GM21447 (cell line): ENCODE data around the gene KCNQ4.

ENCODE experiments used
- ATAC-seq: cut with Tn5 transposase; IDR thresholded peaks from one replicate; pipeline ENCODE4 v1.9.1; 2021; ENCODE audit not compliant: unreplicated experiment

Gene KCNQ4

DNA sequence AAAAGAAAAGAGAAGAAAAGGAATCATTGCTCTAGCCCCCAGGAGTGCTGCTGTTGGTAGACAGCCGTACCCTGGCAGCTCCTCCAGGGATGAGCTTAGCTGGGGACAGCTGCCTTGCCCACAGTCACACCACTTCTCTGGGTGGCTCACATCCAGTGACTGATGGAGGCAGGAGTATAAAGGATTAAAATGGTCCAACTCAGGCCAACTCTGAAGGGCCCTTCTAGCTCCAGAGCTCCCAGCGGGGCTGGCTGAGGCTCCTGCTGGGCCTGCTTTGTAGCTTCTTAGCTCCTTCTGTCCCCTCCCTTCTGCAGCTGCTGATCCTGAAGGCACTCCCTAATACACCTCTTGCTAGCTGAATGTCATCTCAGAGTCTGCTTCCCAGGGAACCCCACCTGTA is 74.2 kb downstream of the KCNQ4 start:
- ATAC-seq = no peak

DNA sequence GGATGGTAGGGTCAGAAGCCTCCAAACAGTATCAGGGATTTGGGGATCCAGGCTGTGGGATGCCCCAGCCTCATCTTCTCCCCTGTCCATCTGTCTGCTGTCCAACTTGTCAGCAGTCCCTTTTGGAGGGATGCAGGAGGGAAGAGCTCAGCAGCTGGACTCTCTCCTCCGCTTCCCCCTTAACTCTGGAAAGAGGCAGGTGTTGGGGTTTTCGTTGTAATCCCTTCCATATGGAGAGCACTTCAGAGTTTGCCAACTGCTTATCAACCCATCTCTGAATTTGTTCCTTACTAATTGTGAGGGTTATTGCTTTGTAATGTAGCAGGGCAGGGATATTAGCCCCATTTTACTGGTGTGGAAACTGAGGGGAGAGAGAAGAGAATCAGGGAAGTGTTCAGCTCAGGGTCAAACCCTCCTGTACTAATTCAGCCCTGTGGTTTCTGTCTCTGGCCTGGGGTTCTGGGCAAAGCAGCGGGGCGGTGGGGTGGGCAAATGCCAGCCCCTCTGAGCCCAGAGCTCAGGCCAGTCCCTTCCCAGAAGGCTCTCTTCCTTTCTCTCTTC is 75.3 kb downstream of the KCNQ4 start:
- no peak for ATAC-seq

DNA sequence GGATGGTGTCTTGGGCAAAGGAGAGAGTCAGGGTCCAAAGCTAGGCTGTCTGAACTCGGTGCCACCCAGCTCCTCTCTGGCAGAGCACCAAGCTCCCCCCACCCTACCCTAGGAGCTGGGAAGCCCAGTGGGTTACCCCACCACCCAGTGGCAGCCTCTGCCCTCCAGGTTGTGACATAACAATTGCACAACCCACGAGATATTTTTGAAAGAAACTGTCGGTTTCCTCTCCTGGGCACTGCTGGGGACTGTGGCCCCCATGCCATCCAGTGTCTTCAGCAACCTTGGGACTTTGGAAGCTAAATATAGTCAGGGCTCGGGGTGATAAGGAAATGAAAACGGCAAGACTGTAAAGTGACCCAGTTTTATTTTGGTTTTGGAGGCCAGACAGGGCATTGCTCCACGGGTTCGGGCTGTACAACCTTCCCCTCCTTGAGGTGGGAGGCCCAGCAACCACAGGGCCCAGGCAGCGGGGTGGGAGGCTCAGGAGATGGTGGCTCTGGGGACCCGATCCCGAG is 77.2 kb downstream of the KCNQ4 start:
- ATAC-seq = no peak

DNA sequence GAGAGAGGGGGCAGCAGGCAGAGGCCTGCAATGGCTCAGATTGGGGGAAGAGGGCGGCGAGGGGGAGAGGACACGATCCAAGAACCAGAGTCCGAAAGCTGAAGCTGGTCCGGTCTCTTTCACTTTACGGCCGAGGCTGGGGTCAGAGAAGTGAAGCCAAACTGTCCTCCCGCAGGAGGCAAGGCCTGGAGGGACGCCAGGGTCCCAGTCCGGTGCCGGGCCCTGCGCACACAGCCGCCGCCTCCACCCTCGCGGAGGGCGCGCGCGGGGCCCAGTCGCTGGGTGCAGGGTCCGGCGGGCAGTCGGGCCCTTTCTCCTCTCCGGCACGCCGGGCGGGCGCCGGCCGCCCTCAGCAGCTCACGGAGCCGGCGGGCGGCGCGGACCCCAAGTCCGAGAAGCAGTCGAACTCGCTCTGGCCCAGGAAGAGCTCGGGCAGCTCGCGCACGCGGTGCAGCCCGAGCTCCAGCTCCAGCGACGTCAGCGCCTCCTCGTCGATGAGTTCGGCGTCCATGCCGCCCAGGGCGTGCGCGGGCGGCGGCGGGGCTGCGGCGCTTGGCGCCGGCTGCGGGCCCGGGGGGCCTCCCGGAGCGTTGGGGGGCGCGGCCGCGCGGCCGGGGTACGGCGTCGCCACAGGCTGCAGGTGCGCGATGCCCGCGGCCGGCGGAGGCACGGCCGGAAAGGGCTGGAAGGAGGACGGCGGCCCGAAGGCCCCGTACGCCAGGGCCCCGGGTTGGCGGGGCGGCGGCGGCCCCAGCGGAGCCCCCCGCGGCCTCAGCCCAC is 77.8 kb downstream of the KCNQ4 start:
- no peak for ATAC-seq

DNA sequence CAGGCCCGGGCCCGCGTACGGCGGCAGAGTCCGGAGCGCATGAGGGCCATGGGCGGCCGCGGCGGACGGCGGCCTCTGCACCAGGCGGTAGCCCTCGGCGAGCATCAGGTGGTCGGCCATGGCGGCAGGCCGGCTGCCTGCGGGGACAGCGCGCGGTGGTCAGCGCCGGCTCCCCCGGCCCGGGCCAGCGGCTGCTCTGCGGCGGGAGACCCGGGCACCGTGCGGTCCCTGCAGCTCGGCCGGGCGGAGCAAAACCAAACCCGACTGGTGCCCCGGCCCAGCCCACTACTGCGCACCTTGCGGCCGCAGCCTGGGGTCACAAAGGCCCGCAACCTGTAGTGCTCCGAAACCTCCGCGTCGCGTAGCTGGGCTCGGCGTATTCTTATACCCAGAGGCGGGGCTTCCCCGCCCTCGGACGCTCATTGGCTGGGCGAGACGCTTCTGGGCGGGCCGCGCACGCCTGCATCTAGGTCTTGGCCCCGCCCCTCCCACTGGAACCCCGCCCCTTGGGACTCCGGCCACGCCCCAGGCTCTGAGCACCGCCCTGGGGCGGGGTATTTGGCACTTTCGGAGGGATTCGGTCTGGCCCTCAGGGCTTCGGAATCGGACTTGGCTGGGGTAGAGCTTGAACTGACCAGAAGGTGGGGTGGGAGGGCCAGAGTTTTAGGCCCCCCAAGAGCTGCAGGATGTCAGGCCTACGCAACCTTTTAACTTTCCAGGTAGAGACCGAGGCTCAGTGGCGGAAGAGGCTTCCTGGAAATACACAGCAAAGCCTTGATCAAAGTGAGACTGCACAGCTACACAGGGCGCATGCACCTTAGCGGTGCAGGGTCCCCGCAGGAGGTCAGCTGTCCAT is 78.6 kb downstream of the KCNQ4 start, which contains the start of gene CITED4:
CITED4 (minus strand) TSS at position 356 of the 856 bp plus-strand sequence; CDS start at position 120, 236 bp downstream.
- peak; percentile 94 for ATAC-seq

DNA sequence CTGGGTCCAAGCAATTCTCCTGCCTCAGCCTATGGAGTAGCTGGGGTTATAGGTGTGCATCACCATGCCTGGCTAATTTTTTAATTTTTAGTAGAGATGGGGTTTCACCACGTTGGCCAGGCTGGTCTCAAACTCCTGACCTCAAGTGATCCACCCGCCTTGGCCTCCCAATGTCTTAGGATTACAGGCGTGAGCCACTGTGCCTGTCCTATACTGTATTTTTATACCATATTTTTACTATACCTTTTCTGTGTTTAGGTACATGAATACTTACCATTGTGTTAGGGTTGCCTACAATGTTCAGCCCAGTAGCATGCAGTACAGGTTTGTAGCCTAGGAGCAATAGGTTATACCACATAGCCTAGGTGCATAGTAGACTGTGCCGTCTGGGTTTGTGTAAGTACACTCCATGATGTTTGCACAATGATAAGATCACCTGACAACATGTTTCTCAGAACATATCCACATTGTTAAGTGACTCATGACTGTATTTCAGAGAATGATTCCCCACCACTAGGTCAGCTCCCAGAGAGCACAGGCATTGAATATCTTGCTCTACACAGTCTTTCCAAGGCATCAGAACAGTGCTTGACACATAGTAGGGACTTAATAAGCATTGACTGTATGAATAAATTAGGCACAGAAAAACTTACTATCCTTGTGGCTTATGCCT is 84.6 kb downstream of the KCNQ4 start:
- ATAC-seq = no peak

DNA sequence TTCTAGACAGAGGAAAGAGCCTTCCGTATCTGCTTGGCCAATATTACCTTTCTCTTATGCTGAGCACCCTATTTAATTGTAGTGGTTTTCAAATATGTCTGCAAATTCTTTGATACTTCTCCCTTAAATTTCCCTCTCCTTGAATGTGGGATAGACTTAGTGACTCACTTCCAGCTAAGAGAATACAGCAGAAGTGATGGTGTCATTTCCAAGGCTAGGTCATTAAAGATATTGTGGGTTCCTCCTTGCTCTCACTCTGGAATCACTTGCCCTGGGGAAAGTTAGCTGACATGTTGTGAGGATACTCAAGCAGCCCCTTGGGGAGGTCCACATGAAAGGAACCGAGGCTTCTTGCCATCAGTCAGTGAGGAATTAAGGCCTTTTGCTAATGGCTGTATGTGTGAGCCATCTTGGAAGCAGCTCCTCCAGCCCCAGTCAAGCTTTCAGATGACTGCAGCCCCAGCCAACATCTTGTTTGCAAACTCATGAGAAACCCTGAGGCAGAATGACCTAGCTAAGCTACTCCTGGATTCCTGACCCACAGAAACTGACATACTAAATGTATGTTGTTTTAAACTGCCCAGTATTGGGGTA is 86.6 kb downstream of the KCNQ4 start:
- no peak for ATAC-seq

DNA sequence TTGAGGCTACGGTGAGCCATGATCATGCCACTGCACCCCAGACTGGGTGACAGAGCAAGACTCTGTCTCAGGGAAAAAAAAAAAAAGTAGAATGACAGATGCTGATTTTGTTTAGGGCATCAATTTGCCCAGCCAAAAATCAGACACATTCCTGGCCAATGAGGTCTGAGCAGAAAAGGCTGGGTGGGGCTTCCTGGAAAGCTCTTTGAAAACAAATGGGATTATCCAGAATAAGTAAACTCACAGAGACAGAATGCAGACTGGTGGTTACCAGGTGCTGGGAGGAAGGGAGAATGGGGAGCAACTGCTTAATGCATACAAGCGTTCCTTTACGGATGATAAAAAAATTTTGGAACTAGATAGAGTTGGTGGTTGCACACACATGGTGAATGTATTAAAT is 88.7 kb downstream of the KCNQ4 start:
- no peak for ATAC-seq

DNA sequence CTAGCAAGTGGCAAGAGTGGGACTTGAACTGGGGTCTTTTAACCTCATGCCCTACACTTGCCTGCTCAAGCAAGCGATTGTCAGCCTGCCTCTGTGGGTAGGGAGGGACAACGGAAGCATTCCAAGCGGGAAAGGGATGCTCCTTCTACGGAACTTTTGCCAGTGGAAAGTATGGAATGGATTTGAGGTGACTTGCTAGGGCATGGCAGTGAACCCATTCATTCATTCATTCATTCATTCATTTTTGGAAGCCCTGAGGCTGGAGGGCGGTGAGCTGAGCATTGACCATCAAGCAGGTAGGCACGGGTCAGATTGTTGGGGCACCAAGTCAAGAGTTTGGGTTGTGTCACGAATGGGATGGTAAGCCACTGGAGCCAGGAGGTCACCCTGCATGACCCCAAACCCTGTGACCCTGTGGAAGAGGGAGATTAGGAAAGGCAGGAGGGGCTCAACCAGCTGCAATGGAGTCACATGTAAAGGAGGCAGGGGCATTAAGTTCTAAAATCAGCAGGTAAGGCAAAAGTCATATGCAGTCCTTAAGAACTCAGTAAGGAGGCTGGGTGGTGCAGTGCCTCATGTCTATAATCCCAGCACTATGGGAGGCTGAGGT is 90.4 kb downstream of the KCNQ4 start:
- ATAC-seq = no peak

DNA sequence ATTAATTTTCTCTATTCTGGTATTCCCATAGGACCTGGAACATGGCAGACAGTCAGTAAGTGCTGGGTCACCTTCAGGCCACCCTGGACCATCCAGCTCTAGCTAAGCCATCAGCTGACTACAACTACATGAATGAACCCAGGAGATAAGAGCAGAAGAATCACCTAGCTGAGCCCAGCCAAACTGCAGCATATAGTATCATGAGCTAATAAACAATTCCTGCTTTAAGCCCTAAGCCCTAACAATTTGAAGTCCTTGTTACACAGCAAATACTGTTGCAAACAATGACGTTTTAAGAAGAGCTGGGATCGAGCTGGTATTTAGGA is 92.8 kb downstream of the KCNQ4 start:
- no peak for ATAC-seq

DNA sequence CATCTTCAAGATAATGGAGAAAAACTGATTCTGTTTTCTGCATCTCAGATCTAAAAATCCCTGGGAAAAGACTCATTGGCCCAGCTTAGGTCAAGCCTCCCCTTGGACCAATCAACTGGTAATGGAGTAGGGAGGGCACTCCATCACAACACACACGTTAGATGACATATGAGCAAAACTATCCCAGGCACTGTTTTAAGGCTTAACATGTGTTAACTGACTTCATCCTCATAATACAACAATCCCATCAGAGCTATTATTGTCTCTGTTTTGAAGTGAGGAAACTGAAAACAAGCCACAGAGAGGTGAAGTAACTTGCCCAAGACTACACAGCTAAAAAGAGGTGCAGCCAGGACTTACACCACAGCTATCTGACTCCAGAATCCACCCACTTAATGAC is 93.3 kb downstream of the KCNQ4 start:
- ATAC-seq = no peak

DNA sequence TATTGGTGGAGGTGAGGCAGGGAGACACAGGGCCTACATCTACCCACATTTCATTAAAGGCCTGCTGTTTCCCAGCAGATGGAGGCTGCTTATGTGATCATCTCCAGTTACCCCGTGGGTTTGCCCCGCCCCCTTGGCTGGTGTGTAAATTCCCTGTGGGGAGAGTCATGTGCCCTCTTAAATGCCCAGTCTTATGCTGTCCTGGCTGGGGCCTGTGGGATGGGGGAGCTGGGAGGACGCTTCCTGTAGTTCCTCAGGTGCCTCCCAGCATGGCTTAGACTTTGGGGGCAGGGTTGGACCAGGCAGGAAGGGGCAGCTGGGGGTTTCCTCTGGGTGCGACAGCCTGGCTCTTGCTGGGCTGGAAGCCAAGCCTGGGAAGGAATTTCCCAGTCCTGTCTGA is 94.1 kb downstream of the KCNQ4 start:
- no peak for ATAC-seq

DNA sequence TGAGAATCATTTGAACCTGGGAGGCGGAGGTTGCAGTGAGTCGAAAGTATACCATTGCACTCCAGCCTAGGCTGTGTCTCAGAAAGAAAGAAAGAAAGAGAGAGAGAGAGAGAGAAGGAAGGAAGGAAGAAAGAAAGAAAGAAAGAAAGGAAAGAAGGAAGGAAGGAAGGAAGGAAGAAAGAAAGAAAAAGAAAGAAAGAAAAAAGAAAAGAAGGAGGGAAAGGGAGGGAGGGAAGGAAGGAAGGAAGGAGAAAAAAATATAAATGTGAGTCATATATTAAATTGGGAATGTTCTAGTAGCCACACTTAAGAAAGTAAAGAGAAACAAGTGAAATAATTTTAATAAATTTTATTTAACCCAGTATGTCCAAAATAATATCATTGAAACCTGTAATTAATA is 95.3 kb downstream of the KCNQ4 start:
- no peak for ATAC-seq

DNA sequence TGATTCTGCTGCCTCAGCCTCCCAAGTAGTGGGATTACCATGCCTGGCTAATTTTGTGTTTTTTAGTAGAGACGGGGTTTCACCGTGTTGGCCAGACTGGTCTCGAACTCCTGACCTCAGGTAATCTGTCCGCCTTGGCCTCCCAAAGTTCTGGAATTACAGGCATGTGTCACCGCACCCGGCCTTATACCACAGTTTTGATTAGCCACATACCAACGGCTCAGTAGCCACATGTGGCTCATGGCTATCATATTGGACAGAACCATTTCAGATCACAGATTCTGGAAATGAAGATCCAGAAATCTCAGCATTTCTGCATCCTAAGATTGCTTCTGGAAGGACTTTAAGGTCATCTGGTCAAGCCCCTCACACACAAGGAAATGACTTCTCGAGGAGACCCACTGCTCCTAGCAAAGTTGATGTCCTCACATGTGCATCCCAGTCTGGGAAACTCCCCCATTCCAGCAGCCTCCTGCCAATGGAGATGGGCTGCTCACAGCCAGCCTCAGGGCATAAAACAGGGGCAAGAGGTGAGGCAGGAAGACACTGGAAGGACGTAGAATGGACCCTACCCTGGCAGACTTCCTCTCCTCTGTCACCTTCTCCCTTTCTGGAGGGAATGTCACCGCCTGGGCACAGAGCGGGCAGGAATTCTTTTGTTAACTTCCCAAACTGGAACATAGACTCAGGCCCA is 96.0 kb downstream of the KCNQ4 start:
- ATAC-seq = no peak

DNA sequence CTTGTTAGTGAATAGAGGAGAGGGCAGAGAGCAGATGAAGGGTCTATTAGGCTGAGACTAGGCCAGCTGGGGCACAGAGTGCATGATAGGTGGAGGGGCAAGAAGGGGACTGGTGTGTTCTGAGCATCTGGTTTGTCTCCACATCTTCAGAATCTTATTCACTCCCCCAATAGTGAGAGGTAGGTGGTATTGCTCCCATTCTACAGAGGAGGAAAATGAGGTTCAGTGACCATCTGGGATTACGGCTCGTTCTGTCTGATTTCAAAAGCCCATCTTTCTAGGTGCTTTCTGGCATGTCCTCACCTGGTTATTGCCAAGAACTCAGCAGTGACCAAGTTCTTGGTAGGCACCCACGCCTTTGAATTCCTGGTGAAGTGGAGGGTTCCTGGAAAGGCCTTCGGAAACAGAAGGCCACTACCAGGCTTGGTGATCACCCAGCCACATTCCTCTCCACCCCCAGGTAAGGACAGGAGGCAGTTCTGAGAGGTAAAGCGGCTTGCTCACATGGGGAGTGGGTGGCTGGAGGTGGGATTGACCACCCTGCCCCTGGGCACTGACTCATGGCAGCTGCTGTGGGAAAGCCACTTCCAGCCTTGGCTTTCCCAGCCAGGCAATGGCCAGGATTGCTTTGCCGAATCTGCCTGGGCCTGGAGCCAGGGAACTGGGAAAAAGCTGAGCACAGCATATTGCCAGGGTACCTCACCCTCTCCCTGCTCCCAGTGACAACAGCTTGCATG is 97.4 kb downstream of the KCNQ4 start:
- no peak for ATAC-seq

DNA sequence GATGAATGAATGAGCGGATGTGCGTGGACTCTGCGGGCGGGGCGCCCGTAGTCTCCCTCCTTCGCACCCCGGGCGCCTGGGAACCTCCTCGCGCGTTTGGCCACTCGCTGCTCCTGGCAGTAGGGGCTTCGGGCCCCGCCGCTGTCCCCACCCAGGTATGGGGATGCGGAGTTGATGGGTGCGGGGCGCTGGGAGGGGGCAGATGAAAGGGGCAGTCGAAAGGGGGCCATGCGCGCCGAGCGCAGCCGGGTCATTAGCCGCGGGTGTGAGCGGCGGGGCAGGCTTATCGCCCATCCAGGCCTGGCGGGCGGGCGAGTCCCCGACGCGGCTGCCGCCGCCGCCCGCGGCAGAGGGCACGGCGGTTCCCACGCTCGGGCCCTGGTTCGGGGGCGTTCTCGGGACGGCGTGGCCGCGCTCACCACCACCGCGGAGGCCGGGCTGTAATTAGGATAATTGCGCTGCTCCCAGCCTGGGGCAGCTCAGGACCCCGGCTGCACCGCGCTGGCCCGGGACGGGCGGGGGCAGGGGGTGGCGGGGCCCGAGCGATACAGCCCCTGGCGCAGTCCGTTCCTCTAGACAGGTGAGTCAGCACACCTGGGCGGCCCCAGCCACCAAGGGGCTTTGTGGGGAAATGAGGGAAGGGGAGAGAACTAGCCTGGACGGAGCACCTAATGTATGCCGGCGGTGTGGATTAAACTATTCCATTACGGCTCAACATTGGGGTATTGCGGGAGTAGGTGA is 100.6 kb downstream of the KCNQ4 start:
- no peak for ATAC-seq

DNA sequence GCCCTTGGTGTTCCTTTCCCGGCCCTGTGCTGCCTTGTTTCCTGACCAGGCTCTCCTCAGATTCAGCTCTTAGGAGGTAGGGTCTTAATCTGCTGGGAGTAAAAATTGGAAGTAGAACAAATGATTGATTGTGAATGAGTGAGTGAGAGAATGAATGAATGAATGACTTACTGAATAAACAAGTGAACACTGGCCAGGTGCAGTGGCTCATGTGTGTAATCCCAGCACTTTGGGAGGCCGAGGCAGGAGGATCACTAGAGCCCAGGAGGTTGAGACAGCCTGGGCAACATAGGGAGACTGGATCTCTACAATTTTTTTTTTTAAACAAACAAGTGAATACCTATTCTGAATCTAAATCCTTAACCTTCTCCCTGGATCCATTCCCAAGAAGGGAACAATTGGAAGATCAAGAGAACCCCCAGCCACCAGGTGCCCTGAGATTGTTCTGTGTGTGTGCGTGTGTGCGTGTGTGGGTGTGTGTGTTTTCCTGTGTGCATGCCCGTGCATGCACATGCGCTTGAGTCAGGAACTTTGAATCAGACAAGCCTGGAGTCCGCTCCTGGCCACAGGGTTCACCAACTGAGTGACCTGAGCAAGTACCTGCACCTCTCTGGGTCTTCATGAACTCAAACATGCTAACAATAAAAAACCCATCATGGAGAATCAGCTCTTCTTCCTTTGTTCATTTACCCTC is 102.9 kb downstream of the KCNQ4 start:
- ATAC-seq = no peak

DNA sequence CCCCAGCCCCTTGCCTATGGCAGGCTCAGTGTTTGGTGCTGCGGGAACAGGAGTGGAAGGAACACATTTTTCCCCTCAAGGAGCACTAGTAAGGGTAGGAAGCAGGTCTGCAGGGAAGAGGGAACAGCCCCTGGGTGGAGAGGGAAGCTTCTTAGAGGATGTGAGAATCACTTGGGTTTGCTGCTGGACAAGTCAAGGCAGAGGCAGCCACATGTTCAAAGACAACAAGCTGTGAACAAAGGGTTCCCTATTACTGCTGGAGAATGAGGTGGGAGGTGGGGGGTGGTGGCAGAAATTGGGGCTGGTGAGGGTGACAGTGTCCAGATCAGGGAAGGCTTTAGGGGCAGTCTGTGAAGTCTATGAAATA is 103.4 kb downstream of the KCNQ4 start:
- ATAC-seq = no peak
